Choroid plexus epithelial cell (primary cell): ENCODE measurements around the gene ADK.
"Not testable (repeated sequence)": the region's sequence is repeated elsewhere in the genome, so short reads cannot be mapped to it uniquely, and the experiment has no call there.

Experiments
- DNase-seq: peaks from one replicate; pipeline ENCODE4 v3.0.0-alpha.2; 2010; ENCODE audit warnings: low read depth
- H3K4me3 ChIP-seq: 2 replicates; pipeline ENCODE4 v1.5.1; 2011; ENCODE audit warnings: low read depth, mild to moderate bottlenecking, control low read depth, low read length, moderate library complexity
- TF ChIP-seq, protein P1 (sequence below): conservative IDR thresholded peaks from 2 replicates; pipeline ENCODE4 v1.5.1; 2011; ENCODE audit warnings: low read depth, mild to moderate bottlenecking, control low read depth, inconsistent platforms, low read length, moderate library complexity

ADK gene

DNA sequence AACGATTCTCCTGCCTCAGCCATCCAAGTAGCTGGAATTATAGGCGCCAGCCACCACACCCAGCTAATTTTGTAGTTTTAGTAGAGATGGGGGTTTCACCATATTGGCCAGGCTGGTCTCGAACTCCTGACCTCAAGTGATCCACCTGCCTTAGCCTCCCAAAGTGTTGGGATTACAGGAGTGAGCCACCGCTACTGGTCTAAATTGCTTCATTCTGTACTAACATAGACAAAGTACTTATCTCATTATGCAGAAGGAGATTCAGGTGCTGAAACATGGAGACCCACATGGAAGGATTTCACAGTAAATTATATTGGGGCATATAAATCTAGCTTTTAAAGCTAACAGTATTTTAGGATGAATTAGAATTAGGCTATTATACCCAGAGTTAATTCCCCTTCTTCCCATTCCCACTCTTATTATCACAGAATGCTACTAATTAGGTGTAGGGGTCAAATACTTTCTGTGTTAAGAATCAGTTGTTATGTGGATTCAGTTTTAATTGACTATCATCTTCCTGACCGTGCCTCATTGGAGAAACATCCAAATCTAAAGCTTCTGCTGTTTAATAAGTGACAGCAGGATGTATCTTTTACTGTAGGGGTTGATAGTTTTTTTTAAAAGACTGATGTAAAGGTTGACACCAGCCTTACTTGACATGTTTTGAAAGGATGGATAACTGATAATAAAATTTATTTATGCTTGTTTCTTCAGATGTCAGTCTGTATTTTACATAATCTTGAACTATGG, 27.2 kb downstream of the ADK start:
- no peak for DNase-seq
- TF ChIP-seq, protein P1, sequence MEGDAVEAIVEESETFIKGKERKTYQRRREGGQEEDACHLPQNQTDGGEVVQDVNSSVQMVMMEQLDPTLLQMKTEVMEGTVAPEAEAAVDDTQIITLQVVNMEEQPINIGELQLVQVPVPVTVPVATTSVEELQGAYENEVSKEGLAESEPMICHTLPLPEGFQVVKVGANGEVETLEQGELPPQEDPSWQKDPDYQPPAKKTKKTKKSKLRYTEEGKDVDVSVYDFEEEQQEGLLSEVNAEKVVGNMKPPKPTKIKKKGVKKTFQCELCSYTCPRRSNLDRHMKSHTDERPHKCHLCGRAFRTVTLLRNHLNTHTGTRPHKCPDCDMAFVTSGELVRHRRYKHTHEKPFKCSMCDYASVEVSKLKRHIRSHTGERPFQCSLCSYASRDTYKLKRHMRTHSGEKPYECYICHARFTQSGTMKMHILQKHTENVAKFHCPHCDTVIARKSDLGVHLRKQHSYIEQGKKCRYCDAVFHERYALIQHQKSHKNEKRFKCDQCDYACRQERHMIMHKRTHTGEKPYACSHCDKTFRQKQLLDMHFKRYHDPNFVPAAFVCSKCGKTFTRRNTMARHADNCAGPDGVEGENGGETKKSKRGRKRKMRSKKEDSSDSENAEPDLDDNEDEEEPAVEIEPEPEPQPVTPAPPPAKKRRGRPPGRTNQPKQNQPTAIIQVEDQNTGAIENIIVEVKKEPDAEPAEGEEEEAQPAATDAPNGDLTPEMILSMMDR, result no peak
- no peak overlapping the region for H3K4me3 ChIP-seq

GRCh38 chr10:74179111-74179710, 28.2 kb downstream of the ADK start:
- DNase-seq, result no peak
- H3K4me3 ChIP-seq, result no peak overlapping the region
- TF ChIP-seq, protein P1, result no peak

DNA sequence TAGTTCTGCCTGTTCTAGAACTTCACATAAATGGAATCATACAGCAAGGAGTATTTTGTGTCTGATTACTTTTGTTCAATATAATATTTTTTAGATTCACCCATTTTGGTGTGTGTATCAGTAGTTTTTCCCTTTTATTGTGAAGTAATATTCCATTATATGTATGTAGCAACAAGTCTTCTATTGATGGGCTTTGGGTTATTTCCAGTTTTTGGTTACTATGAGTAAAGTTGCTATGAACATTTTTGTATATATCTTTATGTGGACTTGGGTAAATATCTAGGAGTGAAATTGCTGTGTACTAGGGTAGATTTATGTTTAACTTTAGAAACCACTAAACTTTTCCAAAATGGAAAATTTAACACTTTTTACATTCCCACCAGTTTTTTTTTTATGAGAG, 35.7 kb downstream of the ADK start:
- no peak overlapping the region for H3K4me3 ChIP-seq
- TF ChIP-seq, protein P1, result no peak
- no peak for DNase-seq

DNA sequence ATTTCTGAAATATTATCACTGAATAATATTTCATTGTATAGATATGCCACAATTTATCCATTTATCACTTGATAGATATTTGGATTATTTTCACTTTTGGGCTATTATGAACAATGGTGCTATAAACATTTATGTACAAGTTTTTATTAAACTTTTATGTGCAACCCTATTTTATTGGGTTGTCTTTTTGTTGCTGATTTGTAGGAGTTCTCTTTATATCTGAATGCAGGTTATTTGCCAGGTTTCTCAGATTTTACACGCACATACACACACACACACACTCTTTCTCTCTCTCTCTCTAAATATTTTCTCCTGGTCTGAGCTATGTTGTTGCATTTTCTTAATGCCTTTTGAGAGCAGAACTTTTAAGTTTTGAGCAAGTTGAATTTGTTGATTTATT, 36.2 kb downstream of the ADK start:
- DNase-seq, result no peak

DNA sequence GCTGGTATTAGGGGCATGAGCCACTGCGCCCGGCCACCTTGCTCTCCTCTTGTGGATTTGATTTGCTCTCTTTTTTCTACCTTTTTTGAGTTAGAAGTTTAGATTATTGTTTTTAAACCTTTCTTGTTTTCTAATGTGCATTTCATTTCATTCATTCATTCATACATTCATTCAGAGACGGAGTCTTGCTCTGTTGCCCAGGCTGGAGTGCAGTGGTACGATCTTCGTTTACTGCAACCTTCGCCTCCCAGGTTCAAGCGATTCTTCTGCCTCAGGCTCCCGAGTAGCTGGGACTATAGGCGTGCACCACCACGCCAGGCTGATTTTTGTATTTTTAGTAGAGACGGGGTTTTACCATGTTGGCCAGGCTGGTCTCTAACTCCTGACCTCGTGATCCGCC, 37.6 kb downstream of the ADK start:
- not testable (repeated sequence) for H3K4me3 ChIP-seq, DNase-seq

More for the DNA sequence above, 36.2 kb downstream of the ADK start:
- no peak overlapping the region for H3K4me3 ChIP-seq
- TF ChIP-seq, protein P1, result no peak

- TF ChIP-seq, protein P1, result no peak
- peak; percentile 94 for DNase-seq
- H3K4me3 ChIP-seq, result peak overlapping the region; percentile 12
Observed at GRCh38 chr10:74189999-74190421, 39.0 kb downstream of the ADK start.

- TF ChIP-seq, protein P1, result no peak
- no peak for DNase-seq
- H3K4me3 ChIP-seq, result no peak overlapping the region
Observed at GRCh38 chr10:74190494-74190893, 39.5 kb downstream of the ADK start.
